GM21619 (cell line): Measurements from ENCODE around the gene LAMA4.
"Not testable (repeated sequence)": the region's sequence is repeated elsewhere in the genome, so short reads cannot be mapped to it uniquely, and the experiment has no call there.

Source experiments
- ATAC-seq: cut with Tn5 transposase; IDR thresholded peaks from one replicate; pipeline ENCODE4 v1.9.1; 2021; ENCODE audit not compliant: unreplicated experiment

Gene LAMA4

DNA sequence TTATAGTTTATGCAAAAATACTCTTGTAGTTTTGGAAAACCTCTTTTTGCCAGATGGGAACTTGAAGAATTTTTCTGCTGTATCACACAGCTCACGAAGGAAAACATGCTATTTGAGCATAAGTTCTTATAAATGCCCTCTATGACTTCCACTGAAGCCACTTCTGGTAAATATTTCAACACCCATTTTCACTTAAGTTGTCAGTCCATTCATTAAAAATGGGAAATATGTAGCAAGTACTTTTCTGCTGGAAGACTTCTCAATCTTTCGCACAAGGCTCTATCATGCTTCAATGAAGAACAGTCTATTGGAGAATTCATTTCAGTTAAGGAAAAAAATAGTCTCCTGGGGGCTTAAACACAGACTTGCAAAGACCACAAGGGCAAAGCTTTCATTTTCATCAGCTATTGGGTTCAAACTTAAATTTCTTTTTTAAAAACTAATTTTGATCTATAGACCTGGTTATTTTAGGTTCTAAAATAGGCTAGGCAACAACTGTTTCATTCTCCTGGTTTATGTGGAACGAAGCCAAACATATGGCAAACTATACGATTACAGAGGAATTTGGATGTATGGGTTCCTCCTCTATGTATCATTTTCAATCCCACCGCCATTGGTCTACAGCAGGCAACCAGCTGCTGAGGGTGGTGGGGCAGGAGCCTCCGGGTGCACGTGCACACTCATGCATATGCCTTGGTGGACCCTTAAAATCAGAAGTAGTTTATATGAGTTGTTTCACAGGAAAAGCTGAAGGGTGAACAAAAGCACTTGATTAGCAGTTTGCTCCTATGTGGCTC lies 38.7 kb downstream of the LAMA4 start:
- no peak for ATAC-seq

DNA sequence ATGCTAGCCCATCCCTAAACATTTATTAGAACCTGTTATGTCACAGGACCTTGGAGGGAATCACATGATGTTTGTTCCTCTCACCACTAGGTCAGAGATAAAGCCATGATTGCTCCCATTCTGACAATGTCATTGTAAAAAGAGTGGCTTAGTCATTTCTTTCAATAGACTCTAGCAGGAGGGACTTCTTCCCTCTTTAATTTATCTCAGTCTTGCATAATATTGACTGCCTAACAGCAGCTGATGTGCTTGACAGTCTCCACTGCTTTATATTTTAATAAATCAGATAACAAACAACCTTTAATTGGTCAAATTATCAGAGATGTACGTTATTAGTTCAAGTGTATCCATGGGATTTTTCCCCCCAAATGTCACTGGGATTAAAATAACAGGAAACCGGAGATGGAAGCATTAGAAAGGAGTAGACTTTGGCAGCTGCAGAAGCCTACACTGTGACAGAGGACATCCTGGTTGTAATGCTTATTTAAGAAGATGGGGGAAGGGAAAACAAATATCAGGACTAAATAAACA lies 39.6 kb downstream of the LAMA4 start:
- no peak for ATAC-seq

DNA sequence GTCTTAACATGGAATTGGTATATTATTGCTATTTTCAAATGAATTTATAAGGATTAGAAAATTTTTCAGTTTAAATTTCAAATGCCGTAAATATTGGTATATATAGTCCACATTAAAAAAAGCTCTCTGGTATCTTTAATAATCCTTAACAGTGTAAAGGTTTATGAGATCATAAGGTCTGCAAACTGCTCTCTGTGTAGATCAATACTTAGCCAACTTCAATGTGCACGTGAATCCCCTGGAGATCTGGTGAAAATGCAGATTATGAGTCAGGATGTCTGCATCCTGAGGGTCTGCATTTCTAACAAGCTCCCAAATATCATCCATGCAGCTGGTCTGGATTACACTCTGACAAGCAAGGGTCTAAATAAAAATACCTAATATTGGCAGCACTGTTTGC lies 43.5 kb downstream of the LAMA4 start:
- ATAC-seq, result no peak

DNA sequence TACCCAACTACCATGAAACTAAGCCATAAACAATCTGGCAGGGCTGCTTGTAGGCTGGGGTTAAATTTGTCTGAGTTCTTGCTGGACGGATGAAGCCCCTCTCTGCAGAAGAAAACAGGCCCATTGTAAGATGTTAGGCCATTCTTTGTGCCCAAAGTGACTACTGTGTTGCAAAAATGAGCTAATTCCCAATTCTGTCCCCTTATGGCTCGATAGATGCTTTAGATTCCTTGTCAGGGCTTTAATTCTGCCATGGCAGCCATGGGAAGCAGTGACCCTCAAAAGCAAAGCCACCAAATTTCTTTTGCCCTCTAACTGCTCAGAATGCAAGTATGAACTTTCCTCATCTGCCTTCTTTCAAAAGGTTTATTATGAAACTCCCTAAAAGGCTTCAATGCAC lies 45.2 kb downstream of the LAMA4 start:
- no peak for ATAC-seq

DNA sequence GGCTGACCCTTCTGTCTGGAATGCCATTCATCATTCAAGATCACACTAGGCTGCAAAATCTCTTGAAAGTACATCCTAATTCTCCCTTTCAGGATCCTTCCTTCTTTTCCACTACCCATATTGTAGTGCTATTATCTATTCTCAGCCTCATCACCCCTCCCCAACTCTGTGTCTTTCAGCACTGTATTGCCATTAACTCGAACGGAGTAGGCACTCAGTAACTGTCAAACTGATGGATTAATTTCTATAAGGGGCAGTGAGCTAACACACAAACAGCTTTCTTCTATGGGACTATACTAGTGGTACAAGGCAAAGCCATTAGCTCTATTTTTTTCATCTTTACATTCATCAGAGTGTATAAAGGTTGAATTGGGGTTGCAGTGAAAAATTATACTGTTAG lies 46.6 kb downstream of the LAMA4 start:
- no peak for ATAC-seq

DNA sequence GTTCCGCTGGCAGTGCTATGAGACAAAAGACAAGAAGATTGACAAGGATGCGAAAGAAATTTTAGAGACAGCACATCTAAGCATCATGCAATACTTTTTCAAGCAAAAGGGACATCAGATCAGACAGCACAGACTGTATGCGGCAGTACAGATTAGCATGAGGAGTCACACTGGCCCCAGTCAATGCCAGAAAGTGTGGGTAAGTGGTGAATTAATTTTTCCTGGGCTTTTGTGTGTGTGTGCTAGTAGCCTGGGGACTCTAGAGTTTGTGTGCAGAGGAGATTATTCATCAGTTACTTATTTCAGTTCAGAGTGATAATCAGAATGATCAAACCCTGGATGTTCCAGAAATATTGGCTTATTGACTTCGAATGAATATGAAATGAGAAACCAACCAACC lies 47.2 kb downstream of the LAMA4 start:
- no peak for ATAC-seq

DNA sequence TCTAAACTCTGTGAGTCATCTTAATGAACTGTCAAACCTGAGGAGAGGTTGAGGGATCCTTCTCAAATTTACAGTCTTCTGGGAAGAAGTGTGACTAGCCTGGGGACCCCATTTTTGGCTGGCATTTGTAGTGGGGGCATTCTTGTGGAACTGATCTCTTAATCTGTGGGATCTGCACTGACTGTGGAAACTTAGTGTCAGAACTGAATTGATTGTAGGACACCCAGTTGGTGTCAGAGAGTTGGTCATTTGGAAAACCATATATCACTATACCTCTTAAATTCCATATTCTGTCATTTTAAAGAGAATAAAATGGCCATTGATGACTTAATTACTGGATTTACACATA lies 48.3 kb downstream of the LAMA4 start:
- no peak for ATAC-seq

DNA sequence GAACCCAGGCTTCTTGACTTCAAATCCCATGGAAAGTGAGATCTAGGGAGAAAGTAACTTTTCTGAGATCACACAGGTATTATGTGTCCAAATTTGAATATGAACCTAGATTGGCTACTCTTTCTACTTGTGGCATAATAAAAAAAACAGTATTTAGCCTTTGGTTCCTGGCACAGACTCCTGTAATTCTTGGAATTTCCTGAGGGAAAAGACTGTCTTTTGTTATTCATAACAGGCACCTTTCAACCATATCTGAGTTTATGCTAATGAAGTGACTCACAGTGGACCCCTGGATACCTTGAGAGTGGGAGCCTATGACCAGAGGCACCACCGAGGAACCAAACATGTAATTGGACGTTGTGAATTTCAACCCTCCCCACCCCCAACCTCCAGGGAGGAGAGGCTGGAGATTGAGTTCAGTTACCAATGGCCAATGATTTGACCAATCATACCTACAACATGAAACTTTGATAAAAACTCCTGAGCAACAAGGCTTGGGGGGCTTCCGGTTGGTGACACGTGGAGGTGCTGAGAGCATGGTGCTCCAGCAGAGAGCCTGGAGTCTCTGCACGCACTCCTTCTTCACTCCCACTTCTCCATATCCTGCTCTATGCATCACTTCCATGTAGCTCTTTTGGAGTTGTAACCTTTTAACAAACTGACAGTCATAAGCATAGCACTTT lies 48.8 kb downstream of the LAMA4 start:
- no peak for ATAC-seq

DNA sequence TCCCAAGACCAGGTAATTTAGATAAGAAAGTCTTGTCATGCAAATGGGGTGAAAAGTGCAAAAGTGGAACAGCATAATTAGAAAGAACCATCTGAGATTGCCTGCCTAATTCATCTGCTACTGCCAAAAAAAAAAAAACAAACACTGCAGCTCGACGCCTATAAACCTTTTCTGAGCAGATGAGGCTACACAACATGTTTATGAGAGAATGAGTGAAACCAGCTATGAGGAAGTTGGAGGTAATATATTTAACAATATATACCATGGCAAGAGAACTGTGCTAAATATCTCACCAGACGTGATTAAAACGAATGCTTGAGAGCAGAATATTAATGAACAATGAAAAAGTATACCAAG lies 50.0 kb downstream of the LAMA4 start:
- peak; percentile 27 for ATAC-seq

DNA sequence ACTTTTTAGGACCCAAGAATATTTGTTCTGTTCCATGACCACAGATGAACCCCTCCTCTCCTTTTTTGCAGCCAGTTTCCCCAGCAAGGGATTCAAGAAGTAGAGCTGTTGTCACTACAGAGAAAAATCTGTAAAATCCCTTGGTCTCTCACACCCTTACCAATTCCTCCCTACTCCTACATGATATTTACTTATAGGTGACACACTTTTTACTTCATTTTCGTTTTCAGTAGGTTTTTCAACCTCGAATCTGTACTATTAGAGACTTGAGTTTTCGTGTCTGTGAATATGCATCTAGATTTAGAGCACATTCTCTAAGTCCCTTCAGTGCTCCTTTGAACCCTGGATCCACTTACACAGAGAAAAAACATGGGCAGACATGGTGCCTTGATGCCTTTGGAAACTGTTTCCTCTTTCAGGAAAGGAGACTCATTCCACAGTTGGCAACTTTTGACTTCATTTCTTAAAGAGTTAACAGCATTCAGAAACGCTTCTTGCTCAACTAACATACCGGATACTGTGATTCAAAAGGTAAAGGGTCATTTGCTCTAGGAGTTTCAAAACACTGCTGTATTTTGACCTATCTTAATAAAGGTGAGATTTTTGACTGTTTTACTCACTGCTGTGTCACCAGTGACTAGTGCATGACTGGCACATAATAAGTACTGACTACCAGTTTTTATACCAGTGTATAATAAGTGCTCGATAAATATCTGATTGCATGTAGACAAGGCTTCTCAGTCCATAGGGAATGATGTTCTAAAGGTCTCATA lies 50.6 kb downstream of the LAMA4 start:
- ATAC-seq, result peak; percentile 57

DNA sequence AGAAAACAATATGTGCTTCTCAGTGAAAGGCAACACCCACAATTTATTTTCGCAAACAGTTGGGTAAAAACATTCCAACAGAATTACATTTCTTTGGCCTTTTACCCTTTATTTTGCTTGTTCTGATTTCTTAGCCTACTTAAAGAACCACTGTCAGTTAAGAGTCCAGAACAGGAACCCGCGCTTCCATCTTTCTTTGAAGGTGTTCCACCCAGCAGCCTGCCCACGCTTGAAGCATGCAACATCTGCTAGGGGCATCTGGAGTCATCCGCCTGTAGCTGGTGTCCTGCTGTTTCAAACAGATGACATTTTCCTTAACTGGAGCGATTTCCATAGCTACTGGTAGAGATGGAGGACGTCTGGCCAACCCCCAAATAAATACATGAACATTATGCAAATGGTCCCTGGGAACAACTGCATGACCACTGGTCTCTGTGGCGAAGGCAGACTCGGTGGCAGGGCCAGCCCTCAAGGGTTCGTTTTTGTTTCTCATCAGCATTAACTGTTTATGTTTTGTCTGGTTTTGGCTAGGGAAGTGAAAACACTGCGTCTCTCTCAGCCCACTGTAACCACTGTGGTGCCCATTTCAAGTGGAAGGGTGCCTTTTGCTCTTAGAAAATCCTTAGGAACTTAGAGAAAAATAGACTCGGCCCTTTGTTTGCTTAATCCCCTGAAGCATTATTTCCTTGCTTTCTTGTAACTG lies 51.6 kb downstream of the LAMA4 start:
- ATAC-seq, result peak; percentile 88

DNA sequence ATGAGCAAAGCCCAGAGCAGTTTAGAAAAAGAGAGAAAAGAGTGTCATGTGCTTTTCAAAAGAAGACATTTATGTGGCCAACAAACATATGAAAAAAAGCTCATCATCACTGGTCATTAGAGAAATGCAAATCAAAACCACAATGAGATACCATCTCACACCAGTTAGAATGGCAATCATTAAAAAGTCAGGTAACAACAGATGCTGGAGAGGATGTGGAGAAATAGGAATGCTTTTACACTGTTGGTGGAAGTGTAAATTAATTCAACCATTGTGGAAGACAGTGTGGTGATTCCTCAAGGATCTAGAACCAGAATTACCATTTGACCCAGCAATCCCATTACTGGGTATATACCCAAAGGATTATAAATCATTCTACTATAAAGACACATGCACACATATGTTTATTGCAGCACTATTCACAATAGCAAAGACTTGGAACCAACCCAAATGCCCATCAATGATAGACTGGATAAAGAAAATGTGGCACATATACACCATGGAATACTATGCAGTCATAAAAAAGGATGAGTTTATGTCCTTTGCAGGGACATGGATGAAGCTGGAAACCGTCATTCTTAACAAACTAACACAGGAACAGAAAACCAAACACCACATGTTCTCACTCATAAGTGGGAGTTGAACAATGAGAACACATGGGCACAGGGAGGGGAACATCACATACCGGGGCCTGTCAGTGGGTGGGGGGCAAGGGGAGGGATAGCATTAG lies 54.0 kb downstream of the LAMA4 start:
- ATAC-seq, result not testable (repeated sequence)

DNA sequence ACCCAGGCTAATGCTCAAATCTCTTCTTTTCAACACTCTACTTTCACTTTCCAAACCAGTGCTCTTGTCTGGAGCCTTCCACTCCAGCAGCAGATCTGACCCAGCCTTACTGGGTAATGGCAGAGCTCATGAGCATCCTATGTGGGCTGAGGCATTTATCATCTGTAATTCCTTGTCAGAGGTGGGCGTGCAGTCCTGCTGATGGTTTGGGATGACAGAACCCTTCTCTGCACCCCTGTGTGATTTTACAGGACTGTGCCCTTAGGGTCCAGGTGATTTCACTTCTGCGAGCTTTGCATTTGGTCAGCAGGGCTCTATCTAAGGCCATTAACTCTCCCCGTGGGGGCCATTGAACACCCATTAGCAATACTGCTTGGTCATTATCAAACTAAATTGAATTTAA lies 55.4 kb downstream of the LAMA4 start:
- ATAC-seq, result no peak

DNA sequence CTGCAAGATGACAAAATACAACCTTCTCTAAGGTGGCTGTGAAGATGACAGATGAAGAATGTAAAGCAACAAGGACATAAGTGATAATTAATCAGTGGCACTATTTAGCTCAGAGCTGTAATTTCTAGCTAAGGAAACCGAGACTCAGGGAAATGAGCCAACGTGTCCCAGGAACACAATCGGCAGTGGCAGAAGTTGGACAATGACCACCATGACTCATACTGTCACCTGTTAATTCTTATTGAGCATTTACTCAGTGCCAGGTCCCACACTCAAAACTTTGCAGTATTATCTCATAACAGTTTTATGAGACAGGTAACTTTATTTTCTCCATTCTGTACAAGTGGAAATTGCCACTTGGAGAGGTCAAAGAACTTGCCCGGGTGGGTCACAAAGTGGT lies 55.8 kb downstream of the LAMA4 start:
- no peak for ATAC-seq

DNA sequence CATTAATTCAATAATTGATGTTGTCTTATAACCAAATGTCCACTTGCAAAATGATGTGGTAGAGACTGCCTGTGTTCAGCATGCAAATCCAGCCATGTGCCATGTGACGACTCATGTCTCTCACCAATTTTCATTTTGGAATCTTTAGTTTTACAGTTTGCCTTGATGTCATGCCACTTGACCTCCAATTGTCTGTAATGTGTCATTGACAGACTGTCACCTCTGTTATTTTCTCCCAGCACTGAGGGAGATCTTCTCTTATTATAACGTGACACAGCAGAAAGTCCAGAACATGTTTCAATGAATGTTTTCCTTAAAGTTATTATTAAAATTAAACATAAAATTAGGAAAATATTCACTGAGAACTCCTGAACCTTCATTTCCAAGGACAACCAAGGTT lies 56.7 kb downstream of the LAMA4 start:
- ATAC-seq, result no peak

DNA sequence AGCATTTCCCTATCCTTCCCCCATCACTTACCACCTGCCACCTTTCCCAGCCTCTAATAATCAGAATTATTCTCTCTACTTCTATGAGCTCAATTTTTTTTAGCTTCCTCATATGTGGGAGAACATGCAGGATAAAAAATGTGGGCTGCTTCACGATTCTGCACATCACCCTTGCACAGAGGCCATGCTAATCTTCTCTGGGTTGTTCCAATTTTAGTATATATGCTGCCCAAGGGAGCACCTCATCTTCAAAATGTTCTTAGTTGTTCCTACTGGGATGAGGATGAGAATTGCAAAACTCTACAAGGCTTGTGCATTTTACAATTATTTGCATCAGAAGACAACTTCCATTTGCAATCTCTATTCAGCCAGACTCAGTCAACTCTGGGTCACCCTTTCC lies 58.1 kb downstream of the LAMA4 start:
- no peak for ATAC-seq

DNA sequence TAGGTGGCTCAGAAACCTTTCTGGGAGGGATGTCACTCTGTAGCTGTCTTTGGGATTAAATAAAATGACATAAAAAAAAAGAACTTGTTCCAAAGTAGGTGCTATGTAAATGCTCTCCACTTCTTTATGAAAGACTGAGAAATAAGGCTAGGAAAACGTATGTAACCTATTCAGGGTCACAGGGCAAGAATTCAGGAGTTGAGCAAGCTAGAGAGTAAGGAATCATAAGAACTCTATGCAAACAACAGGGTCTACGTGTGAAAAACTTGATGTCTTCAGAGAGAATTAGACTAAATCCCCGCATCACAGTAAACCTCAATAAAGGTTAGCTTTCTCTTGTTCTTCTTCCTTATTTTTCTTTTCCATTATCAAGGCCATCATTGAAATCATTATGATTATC lies 59.2 kb downstream of the LAMA4 start:
- ATAC-seq, result no peak

DNA sequence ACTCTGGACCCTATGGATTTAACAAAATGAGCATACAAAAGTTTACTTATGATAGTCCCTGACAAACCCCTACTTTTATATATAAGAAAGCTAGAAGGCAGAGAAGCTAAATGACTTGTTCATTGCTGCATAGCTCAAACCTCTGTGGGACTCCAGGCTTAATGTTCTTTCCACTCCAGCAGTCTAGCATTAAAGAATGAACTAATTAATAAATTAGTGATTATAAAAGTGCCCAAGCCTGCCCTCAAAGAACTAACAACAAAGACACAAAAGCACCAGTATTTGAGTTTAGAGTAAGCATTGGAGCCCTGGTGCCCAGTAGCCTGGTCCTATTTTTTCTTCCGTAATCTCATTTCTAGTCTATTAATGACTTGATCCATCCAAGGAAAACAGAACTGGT lies 59.9 kb downstream of the LAMA4 start:
- ATAC-seq, result no peak

DNA sequence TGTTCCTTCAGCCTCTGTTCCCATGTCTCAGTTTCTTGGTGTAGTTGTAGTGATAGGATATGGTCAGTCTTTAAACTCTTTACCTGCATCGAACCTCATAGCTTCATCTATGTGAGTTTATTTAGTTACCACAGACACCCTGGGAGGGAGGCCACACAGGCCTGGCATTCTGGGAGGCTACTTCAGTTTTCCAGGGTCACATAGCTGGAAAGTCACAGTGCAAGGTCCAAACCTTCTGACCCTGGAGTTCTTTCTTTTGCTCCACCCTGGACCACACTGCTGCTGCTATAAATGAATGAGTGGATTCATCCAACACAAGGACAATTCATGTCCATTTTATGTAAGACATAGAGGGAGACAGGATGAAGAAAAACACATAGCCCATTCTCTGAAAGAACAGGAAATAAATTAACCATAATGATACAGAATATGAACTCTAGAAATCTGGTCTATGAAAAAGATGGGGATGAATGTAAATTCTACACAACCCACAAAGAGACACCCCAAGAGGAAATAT lies 60.8 kb downstream of the LAMA4 start:
- no peak for ATAC-seq

DNA sequence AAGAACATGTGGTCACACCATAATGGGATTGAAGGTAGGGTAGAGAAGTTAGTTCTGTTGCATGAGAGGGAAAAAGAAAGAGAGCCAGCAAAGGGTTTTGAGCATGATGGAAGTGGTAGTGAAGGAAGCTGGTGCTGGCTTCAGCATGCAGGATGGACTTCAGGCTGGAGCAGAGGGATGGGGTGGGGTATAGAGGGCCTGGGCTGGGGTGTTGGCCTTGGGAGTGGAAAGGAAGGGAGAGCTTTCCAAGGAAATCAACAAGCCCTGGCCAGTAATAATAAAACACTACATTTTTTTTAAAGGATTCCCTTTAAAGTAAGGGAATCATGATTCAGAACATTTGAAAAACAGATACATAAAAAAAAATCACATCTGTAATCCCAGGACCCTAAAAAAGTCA lies 61.2 kb downstream of the LAMA4 start:
- ATAC-seq, result no peak
